Fibroblast of lung (primary cell): ENCODE measurements around the gene PBOV1.

Source experiments
- EZH2 ChIP-seq: IDR thresholded peaks from 2 replicates; pipeline ENCODE4 v1.5.1; 2012; ENCODE audit warnings: low read length, control low read depth, mild to moderate bottlenecking; ENCODE audit errors: missing control alignments
- TF ChIP-seq, protein P1 (sequence below), 2 donors: IDR thresholded peaks in 1 of 2; conservative IDR thresholded peaks in 1 of 2; 1 replicate in 1 of 2; 2 replicates in 1 of 2; pipeline ENCODE4 v1.5.1; 2011 to 2012; ENCODE audit warnings: low read length in 2 of 2, control low read depth in 1 of 2, inconsistent platforms in 1 of 2, low read depth in 1 of 2, mild to moderate bottlenecking in 1 of 2

DNA sequence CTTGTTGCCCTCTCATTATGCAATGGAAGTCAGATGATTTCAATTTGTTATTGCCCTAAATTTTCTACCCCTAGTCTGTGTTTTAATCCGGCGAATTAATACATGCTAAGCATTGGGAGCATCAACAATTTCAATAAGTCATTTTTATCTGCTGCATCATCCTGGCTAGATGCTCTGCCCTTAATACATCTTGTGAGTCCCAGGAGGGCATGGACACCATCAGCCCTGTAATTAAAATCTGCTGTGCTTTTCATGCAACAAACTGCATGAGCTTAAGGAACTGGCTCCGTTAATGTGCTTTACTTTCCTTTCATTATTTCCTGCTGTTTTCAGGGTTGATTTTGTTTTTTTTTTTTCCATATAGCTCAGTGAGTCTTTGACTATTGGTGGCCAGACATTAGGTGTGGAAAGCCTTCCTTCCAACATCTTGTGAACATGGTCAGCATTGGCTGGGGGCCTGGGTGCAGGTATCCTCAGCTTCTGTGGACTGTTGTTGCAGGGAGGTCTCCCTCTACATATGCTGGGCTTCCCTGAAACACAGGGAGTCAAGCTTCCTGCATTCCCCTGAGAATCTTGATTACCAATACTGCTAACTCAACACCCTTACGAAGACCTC lies 8.5 kb upstream of the PBOV1 start:
- TF ChIP-seq, protein P1, sequence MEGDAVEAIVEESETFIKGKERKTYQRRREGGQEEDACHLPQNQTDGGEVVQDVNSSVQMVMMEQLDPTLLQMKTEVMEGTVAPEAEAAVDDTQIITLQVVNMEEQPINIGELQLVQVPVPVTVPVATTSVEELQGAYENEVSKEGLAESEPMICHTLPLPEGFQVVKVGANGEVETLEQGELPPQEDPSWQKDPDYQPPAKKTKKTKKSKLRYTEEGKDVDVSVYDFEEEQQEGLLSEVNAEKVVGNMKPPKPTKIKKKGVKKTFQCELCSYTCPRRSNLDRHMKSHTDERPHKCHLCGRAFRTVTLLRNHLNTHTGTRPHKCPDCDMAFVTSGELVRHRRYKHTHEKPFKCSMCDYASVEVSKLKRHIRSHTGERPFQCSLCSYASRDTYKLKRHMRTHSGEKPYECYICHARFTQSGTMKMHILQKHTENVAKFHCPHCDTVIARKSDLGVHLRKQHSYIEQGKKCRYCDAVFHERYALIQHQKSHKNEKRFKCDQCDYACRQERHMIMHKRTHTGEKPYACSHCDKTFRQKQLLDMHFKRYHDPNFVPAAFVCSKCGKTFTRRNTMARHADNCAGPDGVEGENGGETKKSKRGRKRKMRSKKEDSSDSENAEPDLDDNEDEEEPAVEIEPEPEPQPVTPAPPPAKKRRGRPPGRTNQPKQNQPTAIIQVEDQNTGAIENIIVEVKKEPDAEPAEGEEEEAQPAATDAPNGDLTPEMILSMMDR (conservative IDR thresholded peaks at IDR 0.05 in 1 of 2, IDR thresholded peaks at IDR 0.05 in 1 of 2; ENCODE audit: low read depth in 1 of 2, low read length in 2 of 2): no peak
- TF ChIP-seq EZH2: no peak
